HepG2 (cell line): ENCODE data around the gene SLC26A9. TPM values are rescaled to one million over a fixed set of nuclear protein-coding genes. Genes with fewer than 3 reads are reported as not detected.
A peak's percentile ranks its signal among the peaks of the same experiment; 100 is the strongest.

ENCODE experiments used
- ATAC-seq: fragments of 200-7000 bp; cut with Tn5 transposase; 3 replicates; pipeline ENCODE4 v1.9.1; 2020; ENCODE audit warnings: mild to moderate bottlenecking, moderate library complexity
- BruUV-seq: library from RNA; stranded (reverse); fragments of 400-500 nt; replicated peaks from 2 replicates; lab custom pipeline; 2021; lab: Mats Ljungman, UMichigan
- CTCF ChIA-PET: fragments of 300-600 bp; formaldehyde crosslinking; extraction: SDS; loops from one replicate; lab custom pipeline; 2021; ENCODE audit warnings: low total read pairs, inconsistent platforms, low intra/inter-chr PET ratio; lab: Yijun Ruan, JAX
- POLR2A ChIA-PET: fragments of 350-600 bp; sonication (Branson Sonifier 250); formaldehyde crosslinking; loops from one replicate; lab custom pipeline; 2020; ENCODE audit warnings: antibody characterized with exemption, inconsistent platforms; lab: Yijun Ruan, JAX
- DNase-seq: peaks from one replicate; pipeline ENCODE4 v3.0.0-alpha.2; 2015; ENCODE audit warnings: low spot score
- FAIRE-seq: peaks from 3 replicates; lab custom pipeline; 2011; peaks lifted over from hg19 to GRCh38; lab: Jason Lieb, UNC
- H2AFZ ChIP-seq: one replicate; pipeline ENCODE4 v1.6.1; 2011; ENCODE audit warnings: low read length, inconsistent platforms
- H3K27ac ChIP-seq: fragments of 300-600 bp; 3 replicates; pipeline ENCODE4 v1.8.0; 2011; ENCODE audit warnings: mixed run types, mild to moderate bottlenecking, mixed read lengths, low read length, inconsistent platforms; ENCODE audit not compliant: insufficient read depth; ENCODE audit errors: extremely low read length
- H3K27me3 ChIP-seq, 2 experiments: fragments of 200-600 bp in 1 of 2; 2 replicates in 1 of 2; 3 replicates in 1 of 2; pipeline versions ENCODE4 v1.6.0 to v1.8.0; 2011; ENCODE audit warnings: low read length in 2 of 2, mild to moderate bottlenecking in 2 of 2, moderate library complexity in 2 of 2, inconsistent platforms in 1 of 2; ENCODE audit not compliant: insufficient read depth in 2 of 2, control insufficient read depth in 1 of 2
- H3K36me3 ChIP-seq, 2 experiments: fragments of 200-600 bp in 1 of 2; replicated peaks in 1 of 2; 2 replicates in 1 of 2; 3 replicates in 1 of 2; pipeline versions ENCODE4 v1.5.1 to v1.8.0; 2011; ENCODE audit warnings: low read length in 2 of 2, inconsistent platforms in 1 of 2; ENCODE audit not compliant: insufficient read depth in 2 of 2, control insufficient read depth in 1 of 2
- H3K4me1 ChIP-seq: 2 replicates; pipeline ENCODE4 v1.5.1; 2012; ENCODE audit warnings: low read length, inconsistent platforms; ENCODE audit not compliant: insufficient read depth
- H3K4me2 ChIP-seq: 2 replicates; pipeline ENCODE4 v1.6.0; 2011; ENCODE audit warnings: low read depth, low read length, inconsistent platforms
- H3K4me3 ChIP-seq, 3 experiments: fragments of 200-600 bp in 1 of 3; sonication (generic), shearing (Covaris generic) in 1 of 3; replicated peaks in 1 of 3; 2 replicates each; pipeline ENCODE4 v1.5.1; 2011 to 2016; ENCODE audit warnings: low read length in 3 of 3, inconsistent platforms in 2 of 3, low read depth in 2 of 3, mild to moderate bottlenecking in 2 of 3, control low read depth in 1 of 3, mixed read lengths in 1 of 3; ENCODE audit not compliant: insufficient read depth in 1 of 3
- H3K79me2 ChIP-seq: one replicate; pipeline ENCODE4 v1.6.1; 2011; ENCODE audit warnings: low read length, inconsistent platforms; ENCODE audit not compliant: insufficient read depth
- H3K9ac ChIP-seq: 2 replicates; pipeline ENCODE4 v1.6.0; 2011; ENCODE audit warnings: mild to moderate bottlenecking, low read depth, low read length, inconsistent platforms; ENCODE audit not compliant: insufficient read depth
- H3K9me3 ChIP-seq: 2 replicates; pipeline ENCODE4 v1.5.1; 2012; ENCODE audit warnings: mild to moderate bottlenecking, low read length
- H4K20me1 ChIP-seq: 2 replicates; pipeline ENCODE4 v1.6.0; 2011; ENCODE audit warnings: inconsistent platforms, mild to moderate bottlenecking, low read length, moderate library complexity; ENCODE audit not compliant: insufficient read depth
- ARID5B ChIP-seq: IDR thresholded peaks from 2 replicates; pipeline ENCODE4 v1.4.0; 2020; ENCODE audit warnings: mild to moderate bottlenecking, missing genetic modification reagents
- ATF3 ChIP-seq: sonication (generic); formaldehyde crosslinking; IDR thresholded peaks from 2 replicates; pipeline ENCODE4 v1.4.0; 2020; ENCODE audit warnings: missing genetic modification reagents
- ATRX ChIP-seq: sonication (generic); formaldehyde crosslinking; IDR thresholded peaks from 2 replicates; pipeline ENCODE4 v1.4.0; 2020; ENCODE audit warnings: missing genetic modification reagents, borderline replicate concordance
- BCL6 ChIP-seq: IDR thresholded peaks from 2 replicates; pipeline ENCODE4 v1.6.1; 2016; ENCODE audit warnings: missing genetic modification reagents, missing compliant biosample characterization
- FOSL1 ChIP-seq: sonication (generic); formaldehyde crosslinking; IDR thresholded peaks from 2 replicates; pipeline ENCODE4 v1.9.0; 2021; ENCODE audit warnings: missing genetic modification reagents, borderline replicate concordance
- FOSL2 ChIP-seq: sonication (generic); formaldehyde crosslinking; IDR thresholded peaks from 2 replicates; pipeline ENCODE4 v1.4.0; 2020; ENCODE audit warnings: missing genetic modification reagents
- HMG20A ChIP-seq: IDR thresholded peaks from 2 replicates; pipeline ENCODE4 v1.6.1; 2016; ENCODE audit warnings: borderline replicate concordance
- IKZF5 ChIP-seq: IDR thresholded peaks from 2 replicates; pipeline ENCODE4 v1.6.1; 2018; ENCODE audit warnings: missing genetic modification reagents, mild to moderate bottlenecking, missing compliant biosample characterization
- JUNB ChIP-seq: sonication (generic); formaldehyde crosslinking; IDR thresholded peaks from 2 replicates; pipeline ENCODE4 v1.8.0; 2022; ENCODE audit warnings: missing genetic modification reagents, mild to moderate bottlenecking, borderline replicate concordance
- JUND ChIP-seq: sonication (generic); formaldehyde crosslinking; IDR thresholded peaks from 2 replicates; pipeline ENCODE4 v1.8.0; 2022; ENCODE audit warnings: mild to moderate bottlenecking, missing genetic modification reagents
- NR2F1 ChIP-seq, 2 experiments: fragments of 450-650 bp in 1 of 2; formaldehyde crosslinking in 1 of 2; IDR thresholded peaks; 2 replicates each; pipeline versions ENCODE4 v1.5.0 to v1.6.1; 2016 to 2020; ENCODE audit warnings: mild to moderate bottlenecking in 1 of 2, missing compliant biosample characterization in 1 of 2, missing genetic modification reagents in 1 of 2, moderate library complexity in 1 of 2
- NR2F6 ChIP-seq, 2 experiments: IDR thresholded peaks; 2 replicates each; pipeline ENCODE4 v1.6.1; 2016; ENCODE audit warnings: antibody characterized with exemption in 1 of 2, mild to moderate bottlenecking in 1 of 2
- RARA ChIP-seq: IDR thresholded peaks from 2 replicates; pipeline ENCODE4 v1.6.1; 2016; ENCODE audit warnings: missing genetic modification reagents, missing compliant biosample characterization
- RXRA ChIP-seq: sonication (generic); formaldehyde crosslinking; IDR thresholded peaks from 2 replicates; pipeline ENCODE4 v1.5.1; 2020; ENCODE audit warnings: missing genetic modification reagents
- RXRB ChIP-seq: IDR thresholded peaks from 2 replicates; pipeline ENCODE4 v1.6.1; 2016; ENCODE audit warnings: borderline replicate concordance, missing genetic modification reagents, missing compliant biosample characterization
- SOX13 ChIP-seq, 3 experiments: fragments of 450-650 bp in 1 of 3; sonication (generic) in 1 of 3; formaldehyde crosslinking in 1 of 3; IDR thresholded peaks in 2 of 3; conservative IDR thresholded peaks in 1 of 3; 2 replicates each; pipeline versions ENCODE4 v1.5.0 to v1.6.1; 2016 to 2020; ENCODE audit warnings: antibody characterized with exemption in 1 of 3, mild to moderate bottlenecking in 1 of 3, missing compliant biosample characterization in 1 of 3, missing genetic modification reagents in 1 of 3, moderate library complexity in 1 of 3
- TCF7 ChIP-seq: sonication (generic); IDR thresholded peaks from 2 replicates; pipeline ENCODE4 v1.6.1; 2016; ENCODE audit warnings: antibody characterized with exemption, low read depth
- ZNF367 ChIP-seq: sonication (generic); formaldehyde crosslinking; IDR thresholded peaks from 2 replicates; pipeline ENCODE4 v1.4.0; 2020; ENCODE audit warnings: missing genetic modification reagents, borderline replicate concordance
- ZNF558 ChIP-seq: sonication (generic); formaldehyde crosslinking; IDR thresholded peaks from 2 replicates; pipeline ENCODE4 v1.9.0; 2022; ENCODE audit warnings: mild to moderate bottlenecking, missing genetic modification reagents, borderline replicate concordance
- WGBS: methylation state at CpG from one replicate; pipeline ENCODE4 v1.1.6; 2017; ENCODE audit warnings: low lambda C conversion rate; 5-methylcytosine and 5-hydroxymethylcytosine counted together
- in situ Hi-C: cut with HindIII; loops from 2 replicates; pipeline ENCODE4 v1.10.0; 2017; ENCODE audit warnings: low pct_unique_long_range_greater_than_20kb; ENCODE audit not compliant: extremely low pct_ligation_motif_present
- intact Hi-C: fragments of 100-400 bp; cut with micrococcal nuclease; formaldehyde crosslinking; loops from one replicate; pipeline ENCODE4 v1.10.0; 2022; ENCODE audit not compliant: unreplicated experiment
- polyA plus RNA-seq, 8 experiments: library from polyadenylated mRNA; depleted of rRNA in 3 of 8; stranded (reverse) in 7 of 8; unstranded in 1 of 8; fragments of >200 nt; fragmentation: Illumina TruSeq in 4 of 8; extraction: Trizol in 4 of 8; gene quantifications; 2 replicates each; pipeline versions ENCODE4 v1.2.1 to v1.2.3, GENCODE V29; 2011 to 2016; ENCODE audit warnings: low read depth in 4 of 8, missing spikeins in 1 of 8, mixed read lengths in 1 of 8; ENCODE audit not compliant: insufficient read depth in 1 of 8
- total RNA-seq, 5 experiments: library from RNA; depleted of rRNA; stranded (reverse); fragments of >200 nt; fragmentation: Illumina TruSeq; extraction: Trizol; gene quantifications; 2 replicates each; pipeline ENCODE4 v1.2.3, GENCODE V29; 2016; ENCODE audit warnings: low read depth in 1 of 5

The SLC26A9 gene
- total and polyA plus RNA-seq, 2 of the 13 experiments (the other 11 are each of a cell fraction or from before 2014, with no cell fraction given): 0.11 to 0.15 TPM

DNA sequence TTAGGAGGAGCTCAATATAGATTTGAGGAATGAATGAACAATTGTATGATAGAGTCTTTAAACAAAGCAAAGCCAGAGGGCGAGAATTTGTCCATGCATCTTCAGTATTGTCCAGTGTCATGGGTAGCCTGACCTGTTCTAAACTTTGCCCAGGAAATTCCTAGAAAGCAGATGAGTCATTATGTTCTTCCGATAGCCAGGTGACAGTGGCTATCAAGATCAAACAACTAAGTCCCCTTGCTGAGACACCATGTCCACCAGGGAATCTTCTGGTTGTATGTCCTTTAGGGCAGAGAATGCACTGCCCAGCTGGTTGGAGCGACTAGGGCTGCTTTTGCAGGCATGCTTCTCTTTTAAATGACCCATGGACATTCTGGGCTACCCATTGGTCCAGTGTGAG, 1.8 kb upstream of the SLC26A9 start:
- Histone ChIP-seq H3K36me3 (no peaks in the 10 kb centered on the region), H3K9me3 (no peaks in the 10 kb centered on the region), H3K27ac (no peak overlapping the region), H3K4me2 (no peak overlapping the region), H3K4me3 (no peak overlapping the region), H3K79me2 (no peaks in the 10 kb centered on the region), H4K20me1 (no peaks in the 10 kb centered on the region), H2AFZ (no peak overlapping the region), H3K27me3 (peaks cover 5 to 68% of the 10 kb centered on the region in 2 experiments; a peak in 4 of 5 replicates), H3K9ac (no peak overlapping the region), H3K4me1 (peaks cover 12% of the 10 kb centered on the region)
- no TSS peak for BruUV-seq
- ATAC-seq (no peak), DNase-seq (peak; percentile 54), FAIRE-seq (no peak)
- in situ Hi-C loops (no loop called here), intact Hi-C loops (no loop called here)
- WGBS: 0% methylated on average over 2 of the region's 3 CpGs
- TF ChIP-seq ZNF558 (no peak), BCL6 (CRISPR knock-in tag) (peak; percentile 99), ATRX (CRISPR knock-in tag) (no peak), RXRB (CRISPR knock-in tag) (peak; percentile 25; the same call in 1 of the 2 replicates), SOX13 (IDR thresholded peaks at IDR 0.05) (no peak), SOX13 (CRISPR knock-in tag; conservative IDR thresholded peaks at IDR 0.05 in 1 of 2, IDR thresholded peaks at IDR 0.05 in 1 of 2) (0 out of 4 replicates have a peak, but pooled peaks of 1 of the 2 experiments have one; percentile 34), NR2F6 (IDR thresholded peaks at IDR 0.05) (no peak), NR2F6 (CRISPR knock-in tag; IDR thresholded peaks at IDR 0.05) (0 out of 2 replicates have a peak, but pooled peaks have one; percentile 26), FOSL1 (CRISPR knock-in tag) (peak; percentile 69), RARA (CRISPR knock-in tag) (peak; percentile 87), JUNB (CRISPR knock-in tag) (peak; percentile 66; the same call in 1 of the 2 replicates), FOSL2 (CRISPR knock-in tag) (peak; percentile 95), ARID5B (CRISPR knock-in tag) (0 out of 2 replicates have a peak, but pooled peaks have one; percentile 20), HMG20A (CRISPR knock-in tag) (peak; percentile 34; the same call in 1 of the 2 replicates), ATF3 (0 out of 2 replicates have a peak, but pooled peaks have one; percentile 30), IKZF5 (CRISPR knock-in tag) (no peak), NR2F1 (CRISPR knock-in tag; IDR thresholded peaks at IDR 0.05) (peak in 1 of 2 experiments; percentile 20; a peak in 1 of 4 replicates), RXRA (CRISPR knock-in tag) (peak; percentile 35; the same call in 1 of the 2 replicates), TCF7 (peak; percentile 49; the same call in 1 of the 2 replicates), JUND (CRISPR knock-in tag) (peak; percentile 33; the same call in 1 of the 2 replicates), ZNF367 (no peak)
- ChIA-PET POLR2A (no interaction called here), CTCF (no interaction called here)
